DND-41 (cell line): ENCODE measurements around the gene NEGR1.

ENCODE experiments used
- ATAC-seq: fragments of 200-7000 bp; cut with Tn5 transposase; 3 replicates; pipeline ENCODE4 v1.9.1; 2021; ENCODE audit warnings: low read depth; ENCODE audit not compliant: insufficient read depth
- DNase-seq: peaks from one replicate; pipeline ENCODE4 v3.0.0-alpha.2; 2020
- H2AFZ ChIP-seq: 2 replicates; pipeline ENCODE4 v1.6.0; 2012; ENCODE audit warnings: low read depth, low read length
- H3K27ac ChIP-seq: 2 replicates; pipeline ENCODE4 v1.5.1; 2012; ENCODE audit warnings: low read length, inconsistent platforms
- H3K27me3 ChIP-seq: fragments of 200-600 bp; sonication (generic); 2 replicates; pipeline ENCODE4 v1.6.0; 2012; ENCODE audit warnings: low read length, mild to moderate bottlenecking, inconsistent platforms; ENCODE audit not compliant: insufficient read depth, poor library complexity
- H3K36me3 ChIP-seq: 2 replicates; pipeline ENCODE4 v1.5.1; 2012; ENCODE audit warnings: low read length, inconsistent platforms; ENCODE audit not compliant: insufficient read depth
- H3K4me1 ChIP-seq: 2 replicates; pipeline ENCODE4 v1.5.1; 2012; ENCODE audit warnings: mild to moderate bottlenecking, low read length; ENCODE audit not compliant: insufficient read depth
- H3K4me2 ChIP-seq: 2 replicates; pipeline ENCODE4 v1.6.0; 2012; ENCODE audit warnings: mild to moderate bottlenecking, moderate library complexity, low read length, inconsistent platforms; ENCODE audit not compliant: insufficient read depth
- H3K4me3 ChIP-seq, 2 experiments: fragments of 200-600 bp in 1 of 2; shearing (Covaris generic) in 1 of 2; 2 replicates each; pipeline ENCODE4 v1.5.1; 2012 to 2016; ENCODE audit warnings: inconsistent platforms in 2 of 2, low read length in 2 of 2, mild to moderate bottlenecking in 2 of 2, low read depth in 1 of 2, moderate library complexity in 1 of 2
- H3K79me2 ChIP-seq: 2 replicates; pipeline ENCODE4 v1.6.0; 2012; ENCODE audit warnings: low read length, inconsistent platforms; ENCODE audit not compliant: insufficient read depth
- H3K9ac ChIP-seq: 2 replicates; pipeline ENCODE4 v1.6.0; 2012; ENCODE audit warnings: low read depth, mild to moderate bottlenecking, inconsistent platforms, low read length, moderate library complexity
- H3K9me3 ChIP-seq: 2 replicates; pipeline ENCODE4 v1.5.1; 2012; ENCODE audit warnings: low read length, moderate library complexity, mild to moderate bottlenecking, inconsistent platforms; ENCODE audit not compliant: insufficient read depth, severe bottlenecking
- H4K20me1 ChIP-seq: 2 replicates; pipeline ENCODE4 v1.6.0; 2012; ENCODE audit warnings: low read length; ENCODE audit not compliant: insufficient read depth
- CTCF ChIP-seq: IDR thresholded peaks from 2 replicates; pipeline ENCODE4 v1.5.1; 2012; ENCODE audit warnings: borderline replicate concordance, low read length, moderate library complexity, mild to moderate bottlenecking; ENCODE audit not compliant: poor library complexity, severe bottlenecking; ENCODE audit errors: extremely low read depth
- EZH2 ChIP-seq: IDR thresholded peaks from 3 replicates; pipeline ENCODE4 v1.6.1; 2012; ENCODE audit warnings: borderline replicate concordance, low read depth, mild to moderate bottlenecking, moderate library complexity, low read length, inconsistent platforms; ENCODE audit not compliant: severe bottlenecking

Gene NEGR1

GRCh38 chr1:71668065-71668464 is 614.3 kb downstream of the NEGR1 start:
- Histone ChIP-seq H3K4me3 (no peak overlapping the region), H3K9ac (no peak overlapping the region), H3K4me1 (no peaks in the 10 kb centered on the region), H3K27me3 (no peaks in the 10 kb centered on the region), H3K79me2 (no peaks in the 10 kb centered on the region), H2AFZ (no peak overlapping the region), H3K4me2 (no peak overlapping the region), H4K20me1 (no peaks in the 10 kb centered on the region), H3K9me3 (no peaks in the 10 kb centered on the region), H3K27ac (no peak overlapping the region), H3K36me3 (no peaks in the 10 kb centered on the region)
- ATAC-seq (no peak), DNase-seq (no peak)
- TF ChIP-seq EZH2 (no peak), CTCF (no peak)

- DNase-seq (no peak), ATAC-seq (no peak)
- Histone ChIP-seq H3K4me2 (no peak overlapping the region), H3K9ac (no peak overlapping the region), H3K9me3 (no peaks in the 10 kb centered on the region), H3K27me3 (no peaks in the 10 kb centered on the region), H4K20me1 (no peaks in the 10 kb centered on the region), H2AFZ (no peak overlapping the region), H3K4me3 (no peak overlapping the region), H3K27ac (no peak overlapping the region), H3K4me1 (no peaks in the 10 kb centered on the region), H3K79me2 (no peaks in the 10 kb centered on the region), H3K36me3 (no peaks in the 10 kb centered on the region)
- TF ChIP-seq CTCF (no peak), EZH2 (no peak)
Measured at GRCh38 chr1:71667216-71667615, 615.1 kb downstream of the NEGR1 start.

- no peak overlapping the region for H3K9ac ChIP-seq
- no peaks in the 10 kb centered on the region for H3K79me2 ChIP-seq
- no peak overlapping the region for H3K27ac ChIP-seq
- no peak for ATAC-seq
- no peaks in the 10 kb centered on the region for H4K20me1 ChIP-seq
- no peaks in the 10 kb centered on the region for H3K27me3 ChIP-seq
- H2AFZ ChIP-seq: no peak overlapping the region
- no peak overlapping the region for H3K4me2 ChIP-seq
- no peaks in the 10 kb centered on the region for H3K9me3 ChIP-seq
- no peak for DNase-seq
- no peaks in the 10 kb centered on the region for H3K4me1 ChIP-seq
- H3K4me3 ChIP-seq: no peak overlapping the region
- H3K36me3 ChIP-seq: no peaks in the 10 kb centered on the region
- TF ChIP-seq EZH2 (no peak), CTCF (no peak)
Measured at GRCh38 chr1:71666609-71667008, 615.7 kb downstream of the NEGR1 start.

GRCh38 chr1:71660411-71660810 is 621.9 kb downstream of the NEGR1 start:
- H3K36me3 ChIP-seq: no peaks in the 10 kb centered on the region
- no peaks in the 10 kb centered on the region for H4K20me1 ChIP-seq
- no peak for DNase-seq
- H2AFZ ChIP-seq: no peak overlapping the region
- no peak for TF ChIP-seq CTCF
- no peak for TF ChIP-seq EZH2
- no peaks in the 10 kb centered on the region for H3K27me3 ChIP-seq
- H3K9ac ChIP-seq: no peak overlapping the region
- no peak for ATAC-seq
- no peak overlapping the region for H3K4me3 ChIP-seq
- no peaks in the 10 kb centered on the region for H3K9me3 ChIP-seq
- H3K4me2 ChIP-seq: no peak overlapping the region
- H3K27ac ChIP-seq: no peak overlapping the region
- H3K79me2 ChIP-seq: no peaks in the 10 kb centered on the region
- H3K4me1 ChIP-seq: no peaks in the 10 kb centered on the region
